Astrocyte (in vitro differentiated cells and primary cell): ENCODE data around the gene PCNT. TPM values are rescaled to one million over a fixed set of nuclear protein-coding genes. Genes with fewer than 3 reads are reported as not detected.

Experiments
- DNase-seq: peaks from one replicate; pipeline ENCODE4 v3.0.0-alpha.2; 2010; ENCODE audit warnings: low read depth
- FAIRE-seq: peaks from 2 replicates; lab custom pipeline; 2011; peaks lifted over from hg19 to GRCh38; lab: Jason Lieb, UNC
- H2AFZ ChIP-seq: 2 replicates; pipeline ENCODE4 v1.6.0; 2012; ENCODE audit warnings: low read depth, low read length, inconsistent platforms
- H3K27ac ChIP-seq: 2 replicates; pipeline ENCODE4 v1.5.1; 2011; ENCODE audit warnings: low read depth, low read length, inconsistent platforms
- H3K27me3 ChIP-seq: 2 replicates; pipeline ENCODE4 v1.6.0; 2011; ENCODE audit warnings: low read length, inconsistent platforms; ENCODE audit not compliant: insufficient read depth
- H3K36me3 ChIP-seq: 2 replicates; pipeline ENCODE4 v1.5.1; 2011; ENCODE audit warnings: low read length, inconsistent platforms; ENCODE audit not compliant: insufficient read depth
- H3K4me1 ChIP-seq: 2 replicates; pipeline ENCODE4 v1.5.1; 2011; ENCODE audit warnings: low read length, inconsistent platforms; ENCODE audit not compliant: insufficient read depth
- H3K4me2 ChIP-seq: 2 replicates; pipeline ENCODE4 v1.6.0; 2012; ENCODE audit warnings: low read length, inconsistent platforms
- H3K4me3 ChIP-seq: 2 replicates; pipeline ENCODE4 v1.5.1; 2011; ENCODE audit warnings: low read depth, mild to moderate bottlenecking, low read length, inconsistent platforms; ENCODE audit not compliant: insufficient read depth
- H3K79me2 ChIP-seq: 2 replicates; pipeline ENCODE4 v1.6.0; 2012; ENCODE audit warnings: mild to moderate bottlenecking, low read length, inconsistent platforms; ENCODE audit not compliant: insufficient read depth
- H3K9ac ChIP-seq: 2 replicates; pipeline ENCODE4 v1.6.0; 2012; ENCODE audit warnings: mild to moderate bottlenecking, low read length, inconsistent platforms
- H3K9me3 ChIP-seq: 2 replicates; pipeline ENCODE4 v1.5.1; 2012; ENCODE audit warnings: low read depth, mild to moderate bottlenecking, low read length, inconsistent platforms; ENCODE audit not compliant: insufficient read depth
- H4K20me1 ChIP-seq: 2 replicates; pipeline ENCODE4 v1.6.0; 2012; ENCODE audit warnings: low read length, inconsistent platforms; ENCODE audit not compliant: insufficient read depth
- H3K27ac Mint-ChIP-seq: one replicate; pipeline ENCODE4 v1.8.0; 2021; ENCODE audit warnings: mild to moderate bottlenecking, mixed read lengths; ENCODE audit not compliant: unreplicated experiment
- H3K27me3 Mint-ChIP-seq: one replicate; pipeline ENCODE4 v1.8.0; 2021; ENCODE audit warnings: low read depth, mixed read lengths; ENCODE audit not compliant: unreplicated experiment
- H3K36me3 Mint-ChIP-seq: one replicate; pipeline ENCODE4 v1.8.0; 2021; ENCODE audit warnings: low read depth, mixed read lengths; ENCODE audit not compliant: unreplicated experiment
- H3K4me1 Mint-ChIP-seq: one replicate; pipeline ENCODE4 v1.8.0; 2021; ENCODE audit warnings: low read depth, mixed read lengths; ENCODE audit not compliant: unreplicated experiment
- H3K4me3 Mint-ChIP-seq: one replicate; pipeline ENCODE4 v1.8.0; 2021; ENCODE audit warnings: mild to moderate bottlenecking, moderate library complexity, mixed read lengths; ENCODE audit not compliant: unreplicated experiment
- H3K9me3 Mint-ChIP-seq: one replicate; pipeline ENCODE4 v1.8.0; 2021; ENCODE audit warnings: mild to moderate bottlenecking, mixed read lengths; ENCODE audit not compliant: unreplicated experiment
- EZH2 ChIP-seq: IDR thresholded peaks from 2 replicates; pipeline ENCODE4 v1.6.1; 2012; ENCODE audit warnings: mild to moderate bottlenecking, low read length, inconsistent platforms; ENCODE audit not compliant: insufficient read depth
- total RNA-seq: library from RNA; stranded (reverse); gene quantifications from 2 replicates; pipeline ENCODE4 v1.2.1, GENCODE V29; 2021
- TF ChIP-seq, protein P1 (sequence below): IDR thresholded peaks from 2 replicates; pipeline ENCODE4 v1.5.1; 2011; ENCODE audit warnings: low read depth, mild to moderate bottlenecking, inconsistent platforms, low read length, moderate library complexity; ENCODE audit not compliant: insufficient read depth

Gene PCNT
- total RNA-seq, 1 donor from 2014 or later = 19.9 TPM

DNA sequence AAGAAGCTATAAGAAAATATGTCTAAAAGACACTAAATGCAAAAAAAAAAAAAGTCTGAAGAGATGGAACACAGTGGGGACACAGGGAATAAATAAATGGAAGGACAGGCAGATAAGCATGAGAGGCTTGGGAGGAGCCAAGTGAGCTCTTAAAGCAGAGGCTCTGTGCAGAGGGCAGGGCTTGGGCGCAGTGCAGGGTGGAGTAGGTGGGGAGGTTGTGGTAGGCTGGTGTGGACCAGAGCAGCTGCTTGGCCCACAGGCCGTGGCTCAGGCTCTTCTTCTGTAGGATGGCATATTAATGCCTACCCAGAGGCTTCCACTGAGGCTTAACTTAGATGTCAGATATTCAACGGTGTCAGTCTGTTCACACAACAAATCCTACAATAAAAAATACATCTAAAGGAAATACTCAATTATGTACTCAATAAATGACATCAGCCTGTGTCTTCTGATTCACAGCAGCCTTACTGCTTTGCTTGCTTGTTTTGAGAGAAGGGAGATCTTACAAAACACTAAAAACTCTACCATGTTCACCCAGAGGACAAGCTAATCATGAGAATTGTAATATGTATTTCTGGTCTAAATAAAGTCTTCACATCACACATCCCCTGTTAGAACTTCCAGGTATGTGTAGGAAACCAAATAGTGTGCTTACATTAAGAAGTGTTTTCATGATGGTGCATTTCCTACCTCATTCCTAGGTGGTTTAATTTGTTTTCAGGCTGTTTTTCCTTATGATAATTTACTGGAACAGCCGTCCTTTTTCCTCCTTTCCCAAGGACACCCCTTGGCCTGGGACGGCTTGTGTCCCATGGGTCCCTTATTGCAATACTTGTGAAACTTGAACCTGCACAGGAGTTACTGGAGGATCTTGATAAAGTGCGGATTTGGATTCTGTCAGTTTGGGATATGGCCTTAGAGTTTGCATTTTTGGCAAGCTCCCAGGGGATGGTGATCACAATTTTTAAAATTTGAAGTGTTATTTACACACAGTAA is 159.6 kb downstream of the PCNT start:
- Mint-ChIP-seq H3K27me3 (no peaks in the 10 kb centered on the region), H3K36me3 (peaks cover 11% of the 10 kb centered on the region), H3K27ac (no peak overlapping the region), H3K4me1 (no peaks in the 10 kb centered on the region), H3K4me3 (no peak overlapping the region), H3K9me3 (no peaks in the 10 kb centered on the region)
- H3K4me1 ChIP-seq = no peaks in the 10 kb centered on the region
- peaks cover 55% of the 10 kb centered on the region for H3K79me2 ChIP-seq
- no peak overlapping the region for H2AFZ ChIP-seq
- H3K4me2 ChIP-seq = no peak overlapping the region
- no peak overlapping the region for H3K27ac ChIP-seq
- no peak for TF ChIP-seq EZH2
- TF ChIP-seq, protein P1, sequence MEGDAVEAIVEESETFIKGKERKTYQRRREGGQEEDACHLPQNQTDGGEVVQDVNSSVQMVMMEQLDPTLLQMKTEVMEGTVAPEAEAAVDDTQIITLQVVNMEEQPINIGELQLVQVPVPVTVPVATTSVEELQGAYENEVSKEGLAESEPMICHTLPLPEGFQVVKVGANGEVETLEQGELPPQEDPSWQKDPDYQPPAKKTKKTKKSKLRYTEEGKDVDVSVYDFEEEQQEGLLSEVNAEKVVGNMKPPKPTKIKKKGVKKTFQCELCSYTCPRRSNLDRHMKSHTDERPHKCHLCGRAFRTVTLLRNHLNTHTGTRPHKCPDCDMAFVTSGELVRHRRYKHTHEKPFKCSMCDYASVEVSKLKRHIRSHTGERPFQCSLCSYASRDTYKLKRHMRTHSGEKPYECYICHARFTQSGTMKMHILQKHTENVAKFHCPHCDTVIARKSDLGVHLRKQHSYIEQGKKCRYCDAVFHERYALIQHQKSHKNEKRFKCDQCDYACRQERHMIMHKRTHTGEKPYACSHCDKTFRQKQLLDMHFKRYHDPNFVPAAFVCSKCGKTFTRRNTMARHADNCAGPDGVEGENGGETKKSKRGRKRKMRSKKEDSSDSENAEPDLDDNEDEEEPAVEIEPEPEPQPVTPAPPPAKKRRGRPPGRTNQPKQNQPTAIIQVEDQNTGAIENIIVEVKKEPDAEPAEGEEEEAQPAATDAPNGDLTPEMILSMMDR = no peak
- H3K4me3 ChIP-seq = no peak overlapping the region
- DNase-seq (no peak), FAIRE-seq (no peak)
- H3K27me3 ChIP-seq = no peaks in the 10 kb centered on the region
- H3K9ac ChIP-seq = no peak overlapping the region
- H4K20me1 ChIP-seq = peaks cover 54% of the 10 kb centered on the region
- peaks cover 8% of the 10 kb centered on the region for H3K36me3 ChIP-seq
- no peaks in the 10 kb centered on the region for H3K9me3 ChIP-seq

DNA sequence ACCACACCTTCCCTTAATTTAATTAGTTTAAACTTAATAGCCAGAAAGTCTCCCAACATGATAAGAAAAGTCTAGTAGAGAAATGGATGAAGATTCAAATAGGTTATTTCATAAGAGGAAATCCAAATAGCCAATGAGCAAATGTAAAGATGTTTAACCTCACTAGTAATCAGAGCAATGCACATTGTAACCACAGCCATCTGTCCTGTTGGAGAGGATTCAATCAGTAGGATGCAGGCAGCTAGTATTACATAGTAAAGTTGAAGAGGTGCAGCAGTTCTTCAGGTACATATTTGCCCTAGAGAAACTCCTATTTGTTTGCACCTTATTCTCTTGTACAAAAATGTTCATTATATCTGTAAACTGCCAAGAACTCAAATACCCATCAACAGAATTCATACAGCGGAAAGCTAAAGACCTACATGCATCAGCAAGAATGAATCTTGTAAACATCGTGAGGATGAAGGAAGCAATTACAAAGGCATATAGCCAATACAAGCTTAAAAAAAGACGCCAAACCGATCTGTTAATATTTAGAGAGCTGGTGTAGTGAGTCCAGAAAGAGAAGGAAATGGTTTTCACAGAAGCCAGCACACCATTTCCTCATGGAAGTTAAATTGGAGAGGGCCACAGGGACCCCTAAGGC is 162.6 kb downstream of the PCNT start:
- no peak for TF ChIP-seq EZH2
- TF ChIP-seq, protein P1 = no peak
- no peaks in the 10 kb centered on the region for H3K9me3 Mint-ChIP-seq
- H3K4me3 ChIP-seq = no peak overlapping the region
- H3K27ac Mint-ChIP-seq = no peak overlapping the region
- no peak overlapping the region for H3K27ac ChIP-seq
- peaks cover 4% of the 10 kb centered on the region for H3K36me3 Mint-ChIP-seq
- no peak overlapping the region for H2AFZ ChIP-seq
- H4K20me1 ChIP-seq = peaks cover 41% of the 10 kb centered on the region
- H3K4me1 Mint-ChIP-seq = no peaks in the 10 kb centered on the region
- H3K4me3 Mint-ChIP-seq = no peak overlapping the region
- H3K4me2 ChIP-seq = no peak overlapping the region
- H3K36me3 ChIP-seq = peaks cover 8% of the 10 kb centered on the region
- no peaks in the 10 kb centered on the region for H3K9me3 ChIP-seq
- H3K27me3 ChIP-seq = no peaks in the 10 kb centered on the region
- no peak overlapping the region for H3K9ac ChIP-seq
- H3K4me1 ChIP-seq = no peaks in the 10 kb centered on the region
- H3K27me3 Mint-ChIP-seq = no peaks in the 10 kb centered on the region
- no peak for DNase-seq
- no peak for FAIRE-seq
- peaks cover 42% of the 10 kb centered on the region for H3K79me2 ChIP-seq
